Sciatic nerve (tissue), 2 donors: ENCODE measurements around the gene TJAP1. TPM values are rescaled to one million over a fixed set of nuclear protein-coding genes. Genes with fewer than 3 reads are reported as not detected.
"Not testable (repeated sequence)": the region's sequence is repeated elsewhere in the genome, so short reads cannot be mapped to it uniquely, and the experiment has no call there.

Experiments
- ATAC-seq: fragments of 200-7000 bp; cut with Tn5 transposase; one replicate; pipeline ENCODE4 v1.9.1; 2020; ENCODE audit warnings: mild to moderate bottlenecking, moderate library complexity
- DNase-seq: peaks from one replicate; pipeline ENCODE4 v3.0.0-alpha.2; 2020; ENCODE audit warnings: low spot score
- intact Hi-C: fragments of 100-400 bp; cut with DNase I; formaldehyde crosslinking; loops from one replicate; pipeline ENCODE4 v1.14.2; 2022
- total RNA-seq: library from RNA; stranded (reverse); fragmentation: NEBNext Ultra II Directional; extraction: Animal tissue kit (Norgen Biotek cat#: 25700); gene quantifications from one replicate; pipeline ENCODE4 v1.2.1, GENCODE V29; 2021
- donor health status: DM: no; HTN: no; CAD: no.
- donor health status: DM: no; HTN: no; CAD: no.

The TJAP1 gene
- total RNA-seq, 1 donor from 2014 or later: 36.9 TPM

DNA sequence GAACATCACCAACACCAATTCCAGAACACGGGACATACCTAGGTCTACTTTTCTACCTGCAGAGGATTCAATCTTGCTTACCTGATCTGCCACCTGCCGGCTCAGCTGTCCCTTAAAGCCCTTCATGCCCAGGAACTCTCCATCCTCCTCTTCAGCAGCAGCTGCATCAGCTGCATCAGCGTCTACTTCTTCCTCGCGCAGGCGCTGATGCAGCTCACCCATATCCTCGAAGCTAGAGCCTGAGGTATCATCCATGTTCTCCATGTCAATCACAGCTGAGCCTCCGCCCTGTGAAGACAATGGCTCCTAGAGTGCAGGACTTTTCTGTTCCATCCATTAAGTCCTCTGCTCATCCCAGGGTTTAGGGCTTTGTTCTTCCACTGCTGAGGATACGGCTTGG is 38.4 kb downstream of the TJAP1 start:
- intact Hi-C loops: loop anchor here (5.0 kb wide), 1 partner anchor 149 kb away; the partner anchor contains the start of gene ZNF318
- no peak for DNase-seq
- ATAC-seq: no peak

DNA sequence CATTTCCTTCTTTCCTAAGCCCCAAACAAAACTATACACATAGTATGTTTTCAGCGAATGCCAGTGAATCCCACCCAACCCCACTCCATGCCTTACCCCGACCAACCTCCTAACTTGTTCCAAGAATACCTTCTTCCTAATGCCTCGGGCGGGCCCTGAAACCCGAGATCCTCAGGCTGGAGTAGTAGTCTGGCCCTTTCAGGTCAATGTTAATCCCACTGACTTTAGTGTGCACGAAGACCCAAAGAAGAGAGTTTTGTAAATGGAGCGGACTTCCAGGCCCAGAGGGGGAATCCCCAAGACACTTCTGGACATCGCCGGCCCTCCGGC is 39.0 kb downstream of the TJAP1 start:
- ATAC-seq: peak; percentile 14

DNA sequence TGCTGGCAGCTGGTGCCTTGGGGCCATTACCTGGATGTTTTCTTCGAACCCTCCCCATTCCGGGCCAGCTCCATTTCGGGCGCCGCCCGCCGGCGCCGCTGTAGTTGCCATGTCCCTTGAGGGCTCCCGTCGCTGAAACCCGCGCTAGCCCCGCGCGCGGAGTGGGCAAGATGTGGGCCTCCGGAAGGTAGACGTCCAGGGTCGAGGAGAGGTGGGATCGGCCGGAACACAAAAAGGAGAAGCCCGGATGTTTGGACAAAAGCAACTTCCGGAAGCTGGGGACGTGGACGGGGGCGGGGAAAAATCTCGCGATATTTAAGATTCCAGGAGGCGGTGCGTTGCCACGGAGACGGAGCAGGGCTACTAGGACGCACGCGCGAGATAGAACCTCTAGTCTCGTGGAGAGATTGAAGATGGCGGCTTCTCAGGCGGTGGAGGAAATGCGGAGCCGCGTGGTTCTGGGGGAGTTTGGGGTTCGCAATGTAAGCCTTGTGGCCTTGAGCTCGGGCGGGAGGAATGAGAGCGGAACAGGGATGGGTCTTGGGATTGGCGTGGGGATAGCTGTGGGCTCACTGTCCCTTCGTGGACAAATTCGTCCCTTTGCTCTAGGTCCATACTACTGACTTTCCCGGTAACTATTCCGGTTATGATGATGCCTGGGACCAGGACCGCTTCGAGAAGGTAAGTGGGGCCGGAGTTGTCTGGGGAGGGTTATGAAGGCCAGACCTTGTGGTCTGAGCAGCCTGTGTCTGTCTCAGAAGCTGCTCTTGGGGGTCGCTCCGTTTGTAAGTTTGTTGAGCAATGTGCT is 39.5 kb downstream of the TJAP1 start, which contains the start of the genes POLR1C and YIPF3:
TSS of gene POLR1C (plus strand) at position 393 of the 808 bp plus-strand sequence. CDS start at position 414, 21 bp downstream.
TSS of gene YIPF3 (minus strand) at position 230 of the 808 bp plus-strand sequence. CDS start at position 111, 119 bp downstream.
- DNase-seq (peak; percentile 99), ATAC-seq (peak; percentile 99)
- intact Hi-C loops: loop anchor here (5.0 kb wide), 1 partner anchor 150 kb away; the partner anchor contains the start of gene ZNF318

More for the DNA sequence above, 39.0 kb downstream of the TJAP1 start:
- intact Hi-C loops: loop anchor here (5.0 kb wide), 1 partner anchor 149 kb away; the partner anchor contains the start of gene ZNF318
- DNase-seq: no peak

- ATAC-seq (no peak), DNase-seq (no peak)
- intact Hi-C loops: loop anchor here (5.0 kb wide), 1 partner anchor 150 kb away; the partner anchor contains the start of gene ZNF318
These were observed 40.4 kb downstream of the TJAP1 start for GRCh38 chr6:43517505-43518357.

GRCh38 chr6:43520097-43520496 is 42.7 kb downstream of the TJAP1 start:
- DNase-seq (no peak), ATAC-seq (no peak)
- intact Hi-C loops: no loop called here

DNA sequence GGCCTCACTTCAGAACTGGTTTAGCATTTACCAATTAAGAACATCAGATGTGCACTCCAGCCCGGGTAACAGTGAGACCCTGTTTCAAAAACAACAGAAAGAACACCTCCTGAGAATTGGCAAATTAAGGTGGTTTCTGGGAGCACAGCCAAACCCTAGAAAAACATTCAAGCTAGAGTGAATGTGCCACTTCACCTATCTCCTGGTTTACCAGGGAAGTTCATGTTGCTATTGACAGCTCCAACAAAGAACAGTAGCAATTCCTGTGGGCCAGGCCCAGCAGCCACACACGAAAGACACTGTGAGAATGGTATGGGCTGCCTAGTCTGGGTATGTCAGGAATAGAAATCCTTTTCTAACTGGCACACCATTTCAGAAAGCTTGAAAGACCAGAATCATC is 44.5 kb downstream of the TJAP1 start:
- ATAC-seq: no peak
- intact Hi-C loops: no loop called here
- DNase-seq: no peak

DNA sequence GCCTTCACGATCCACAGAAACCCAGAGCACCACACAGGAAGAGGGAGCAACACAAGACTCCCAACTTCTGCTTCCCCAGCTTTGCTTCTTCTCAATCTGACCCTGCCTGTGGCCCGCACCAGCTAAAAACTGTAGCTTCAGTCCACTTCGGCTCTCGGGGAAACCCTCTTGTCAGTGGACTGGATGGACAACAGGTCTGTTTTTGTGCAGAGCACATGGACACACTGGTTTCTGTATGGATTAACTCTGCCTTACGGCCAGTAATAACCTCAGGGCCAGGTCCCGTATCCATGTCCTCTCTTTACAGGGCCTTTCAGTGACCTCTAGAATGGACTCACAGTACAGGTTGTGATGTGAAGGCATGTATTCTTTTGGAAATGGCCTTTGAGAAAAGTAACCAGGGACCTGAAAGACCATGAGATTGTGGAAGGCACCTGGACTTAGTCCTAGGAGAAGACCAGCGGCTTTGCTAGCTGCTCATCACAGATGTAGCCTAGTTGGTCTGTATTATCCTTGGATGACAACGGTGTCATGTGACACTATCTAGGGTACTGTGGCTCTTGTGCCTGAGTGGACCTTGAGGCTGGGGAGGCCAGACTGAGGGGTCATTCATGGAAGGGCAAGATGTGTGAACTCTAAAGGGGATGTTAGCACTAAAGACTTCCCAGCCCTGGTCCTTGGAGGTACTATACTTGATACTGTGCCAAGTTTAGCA is 45.3 kb downstream of the TJAP1 start:
- DNase-seq: no peak
- intact Hi-C loops: no loop called here
- no peak for ATAC-seq

- intact Hi-C loops: no loop called here
- DNase-seq (no peak), ATAC-seq (no peak)
These were observed 45.9 kb downstream of the TJAP1 start for GRCh38 chr6:43523284-43523683.

- intact Hi-C loops: no loop called here
- DNase-seq (no peak), ATAC-seq (no peak)
These were observed 47.2 kb downstream of the TJAP1 start for GRCh38 chr6:43524483-43524961.

DNA sequence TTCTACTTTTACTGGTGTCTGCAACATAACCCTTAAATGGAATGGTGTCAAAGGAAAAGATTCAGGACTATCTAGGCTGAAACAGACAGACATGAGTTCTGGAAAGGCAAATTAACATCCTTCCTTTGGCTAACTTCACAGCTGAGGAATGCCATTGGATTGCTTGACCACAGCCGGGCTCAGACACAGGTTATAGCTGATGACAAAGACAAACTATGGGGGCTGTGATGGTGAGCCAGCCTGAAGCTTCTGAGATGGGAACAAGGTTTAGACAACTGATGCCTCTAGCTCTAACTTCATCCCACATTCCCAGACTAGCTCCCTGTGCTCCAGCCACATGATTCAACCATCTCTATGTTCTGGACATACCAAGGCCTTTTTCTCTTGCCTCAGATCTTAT is 54.8 kb downstream of the TJAP1 start:
- intact Hi-C loops: no loop called here
- no peak for DNase-seq
- no peak for ATAC-seq

- intact Hi-C loops, DNase-seq, ATAC-seq: not testable (repeated sequence)
These were observed 61.6 kb downstream of the TJAP1 start for GRCh38 chr6:43538986-43539385.

GRCh38 chr6:43539409-43539808 is 62.0 kb downstream of the TJAP1 start:
- not testable (repeated sequence) for DNase-seq

DNA sequence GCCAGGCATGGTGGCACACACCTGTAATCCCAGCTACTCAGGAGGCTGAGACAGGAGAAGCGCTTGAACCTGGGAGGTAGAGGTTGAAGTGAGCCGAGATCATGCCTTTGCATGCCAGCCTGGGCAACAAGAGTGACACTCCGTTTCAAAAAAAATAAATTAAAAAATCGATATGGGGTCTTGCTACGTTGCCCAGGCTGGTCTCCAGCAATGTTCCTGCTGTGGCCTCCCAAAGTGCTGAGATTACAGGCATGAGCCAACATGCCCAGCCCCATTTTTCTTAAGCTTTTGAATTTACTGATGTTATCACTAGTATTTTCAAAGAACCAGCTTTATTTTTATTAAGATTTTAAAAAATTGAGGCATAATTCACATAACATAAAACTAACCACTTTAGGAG is 63.1 kb downstream of the TJAP1 start:
- intact Hi-C loops: no loop called here
- no peak for DNase-seq

More at GRCh38 chr6:43539409-43539808, 62.0 kb downstream of the TJAP1 start:
- intact Hi-C loops, ATAC-seq: not testable (repeated sequence)

DNA sequence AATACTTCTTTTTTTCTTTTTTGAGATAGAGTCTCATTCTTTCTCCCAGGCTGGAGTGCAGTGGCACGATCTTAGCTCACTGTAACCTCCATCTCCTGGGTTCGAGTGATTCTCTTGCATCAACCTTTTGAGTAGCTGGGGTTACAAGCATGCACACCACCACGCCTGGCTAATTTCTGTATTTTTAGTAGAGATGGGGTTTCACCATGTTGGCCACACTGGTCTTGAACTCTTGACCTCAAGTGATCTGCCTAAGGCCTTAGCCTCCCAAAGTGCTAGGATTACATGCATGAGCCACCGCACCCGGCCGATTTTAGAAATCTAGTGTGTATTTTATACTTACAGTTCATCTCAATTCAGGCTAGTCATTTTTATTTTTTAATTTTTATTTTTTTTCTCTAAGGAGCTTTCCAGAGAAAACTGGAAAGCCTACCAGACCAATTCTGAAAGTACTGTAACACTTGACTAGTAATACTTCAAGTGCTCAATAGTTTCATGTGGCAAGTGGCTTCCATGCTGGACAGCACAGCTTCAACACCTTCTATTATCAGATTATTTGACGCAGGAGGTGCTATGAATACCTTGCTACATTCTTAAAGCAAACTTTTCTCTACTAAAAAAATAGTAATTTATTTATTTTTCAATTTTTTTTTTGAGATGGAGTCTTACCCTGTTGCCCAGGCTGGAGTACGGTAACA is 64.6 kb downstream of the TJAP1 start:
- no peak for ATAC-seq

More for the DNA sequence above, 63.1 kb downstream of the TJAP1 start:
- no peak for ATAC-seq

GRCh38 chr6:43544461-43544860 is 67.1 kb downstream of the TJAP1 start:
- ATAC-seq (no peak), DNase-seq (no peak)
- intact Hi-C loops: no loop called here

More for the DNA sequence above, 64.6 kb downstream of the TJAP1 start:
- no peak for DNase-seq
- intact Hi-C loops: no loop called here

DNA sequence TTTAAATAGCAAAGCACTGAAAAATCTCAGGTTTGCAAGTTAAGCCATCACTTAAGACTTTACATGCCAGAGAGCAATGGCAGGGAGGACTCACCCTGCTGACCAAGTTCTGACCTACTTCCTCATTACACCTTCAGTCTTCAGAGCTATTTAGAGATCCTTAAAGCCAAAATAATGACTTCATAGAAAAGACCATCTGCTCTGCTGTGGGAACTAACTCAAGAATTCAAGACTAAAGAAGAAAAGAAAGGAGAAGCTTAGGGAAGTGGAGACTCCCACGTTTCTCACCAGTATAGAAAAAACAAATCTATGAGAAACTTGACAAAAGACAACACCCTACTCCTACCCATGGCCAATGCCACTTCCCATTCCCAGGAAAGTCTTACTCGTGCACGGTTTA is 69.9 kb downstream of the TJAP1 start:
- intact Hi-C loops: no loop called here
- no peak for ATAC-seq
- no peak for DNase-seq
